AG20443 (cell line): ENCODE results near the gene XPO6.

Experiments
- DNase-seq: peaks from one replicate; pipeline ENCODE4 v3.0.0; 2012; ENCODE audit warnings: low spot score, mixed read lengths

XPO6 gene

DNA sequence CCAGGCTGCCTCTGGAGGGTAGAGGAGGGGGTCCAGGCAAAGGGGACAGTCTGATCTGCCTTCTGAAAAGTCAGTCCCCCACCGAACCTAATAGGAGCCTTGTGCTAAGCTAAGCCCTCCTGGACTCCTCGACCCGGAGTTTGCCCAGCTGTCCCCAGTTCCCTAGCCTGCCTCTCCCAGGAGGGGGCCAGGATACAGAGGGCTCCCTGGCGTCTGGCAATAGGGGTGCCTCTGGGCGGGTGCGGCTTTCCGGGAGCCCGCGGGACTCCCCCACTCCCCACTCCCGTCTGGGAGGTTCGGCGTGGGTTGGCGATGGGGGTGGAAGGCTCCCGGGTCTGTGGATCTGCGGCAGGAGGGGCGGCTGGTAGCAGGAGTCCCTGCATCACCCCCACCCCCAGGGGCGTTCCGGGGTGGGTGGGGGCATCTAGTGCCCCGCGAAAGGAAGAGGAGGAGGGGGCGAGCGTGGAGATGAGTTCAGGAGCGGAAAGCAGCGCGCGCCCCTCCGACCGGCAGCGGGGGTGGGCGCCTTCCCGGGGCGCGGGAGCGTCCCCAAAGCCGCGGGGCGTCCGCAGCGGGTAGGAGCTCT lies 149.4 kb downstream of the XPO6 start:
- no peak for DNase-seq

DNA sequence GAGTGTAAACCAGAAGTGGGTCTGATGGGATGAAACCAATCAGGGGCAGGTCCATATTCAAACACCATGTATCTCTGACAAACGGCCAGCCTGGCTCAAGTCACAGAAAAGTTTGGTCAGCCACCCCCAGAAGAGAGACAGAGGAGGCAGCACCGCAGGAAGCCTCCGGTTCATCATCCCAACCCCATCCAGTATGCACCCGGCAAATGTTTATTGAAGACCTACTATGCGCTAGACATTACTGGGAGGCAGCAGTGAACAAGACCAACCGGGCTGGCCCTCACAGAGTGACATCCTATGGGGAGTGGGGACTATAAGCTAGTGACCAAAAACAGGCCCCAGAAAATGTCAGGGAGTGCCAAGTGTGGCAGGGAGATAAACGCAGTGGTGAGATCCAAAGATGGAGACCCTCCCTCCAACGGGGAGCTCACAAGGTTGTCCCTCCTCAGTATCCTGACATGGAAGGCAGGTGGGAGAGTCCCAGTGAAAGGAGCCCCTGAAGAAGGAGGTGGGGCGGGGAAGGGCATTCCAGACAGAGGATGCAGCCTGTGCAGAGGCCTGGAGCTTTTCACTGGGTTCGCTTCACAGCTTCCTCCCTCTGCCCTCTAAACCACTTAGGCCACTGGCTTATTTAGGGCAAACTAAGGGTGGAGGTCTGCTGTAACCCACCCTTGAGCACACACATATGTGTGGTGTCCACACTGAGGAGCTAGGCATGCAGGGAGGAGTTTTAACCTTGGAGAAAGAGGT lies 150.2 kb downstream of the XPO6 start:
- no peak for DNase-seq

DNA sequence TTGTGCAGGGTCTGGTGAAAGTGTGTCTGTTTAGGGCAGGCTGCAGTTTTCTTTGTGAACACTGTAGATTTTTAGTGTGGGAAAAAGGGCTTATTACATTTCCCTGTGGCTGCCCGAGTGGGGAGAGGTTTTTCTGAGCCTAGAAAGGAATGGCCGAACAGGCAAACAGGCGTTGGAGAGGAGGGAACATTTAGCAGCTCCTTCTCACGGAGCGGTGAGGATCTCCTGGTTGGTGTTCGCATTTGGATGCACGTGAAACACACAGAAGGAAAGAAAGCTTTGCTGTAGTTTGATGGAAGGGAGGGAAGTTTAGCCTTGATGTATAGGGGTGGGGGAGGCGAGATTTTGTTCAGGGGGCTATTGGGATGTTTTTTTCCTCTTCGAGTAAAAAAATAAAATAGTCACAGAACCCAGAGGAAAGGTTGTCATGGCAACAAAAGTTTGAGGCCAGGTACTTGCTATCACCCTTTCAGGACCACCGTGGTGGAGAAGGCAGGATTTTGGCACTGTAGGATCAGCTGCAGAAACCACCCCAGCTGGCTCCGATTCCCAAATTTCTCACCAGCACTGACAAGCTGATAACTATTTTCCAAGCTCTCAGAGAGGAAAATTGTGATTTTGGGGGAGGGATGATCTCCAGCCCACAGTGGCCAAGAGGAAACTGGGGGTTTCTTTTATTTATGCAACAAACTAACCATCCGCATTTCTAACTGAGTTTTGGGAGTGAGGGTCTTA lies 151.8 kb downstream of the XPO6 start:
- DNase-seq = no peak

DNA sequence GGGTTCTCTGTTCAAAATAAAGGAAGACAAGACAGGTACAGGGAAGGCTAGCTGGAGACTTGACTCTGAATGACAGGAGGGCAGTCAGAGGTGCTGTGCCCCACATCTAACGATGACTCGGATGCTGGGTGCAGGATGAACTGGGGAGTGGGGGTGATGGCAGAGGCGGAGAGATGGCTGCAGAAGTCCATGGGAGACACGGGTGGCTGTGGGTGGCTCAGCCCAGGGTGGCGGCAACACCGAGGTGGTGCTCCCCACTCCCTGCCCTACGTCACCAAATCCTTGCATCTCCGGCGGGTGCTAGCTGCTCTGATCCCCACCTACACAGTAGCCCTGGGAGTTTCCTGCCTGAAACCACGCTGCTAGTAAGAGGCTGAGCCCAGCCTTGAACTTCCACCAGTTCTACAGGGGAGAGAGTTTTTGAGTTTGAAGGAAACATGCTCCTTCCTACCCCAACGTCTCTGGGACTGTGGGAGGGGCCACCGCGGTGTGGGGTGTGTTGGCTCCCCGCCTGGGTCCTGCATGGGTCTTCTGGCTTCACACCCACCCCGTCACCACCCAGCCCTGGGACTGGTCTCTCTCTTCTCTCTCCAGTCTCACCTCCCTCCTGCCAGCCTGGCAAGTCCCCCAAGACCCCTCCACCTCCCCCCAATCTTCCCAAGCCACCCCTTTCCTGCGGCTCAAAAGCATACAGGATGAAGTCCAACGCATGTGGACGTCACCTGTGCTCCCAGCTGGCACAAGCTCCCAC lies 152.8 kb downstream of the XPO6 start:
- DNase-seq = no peak

DNA sequence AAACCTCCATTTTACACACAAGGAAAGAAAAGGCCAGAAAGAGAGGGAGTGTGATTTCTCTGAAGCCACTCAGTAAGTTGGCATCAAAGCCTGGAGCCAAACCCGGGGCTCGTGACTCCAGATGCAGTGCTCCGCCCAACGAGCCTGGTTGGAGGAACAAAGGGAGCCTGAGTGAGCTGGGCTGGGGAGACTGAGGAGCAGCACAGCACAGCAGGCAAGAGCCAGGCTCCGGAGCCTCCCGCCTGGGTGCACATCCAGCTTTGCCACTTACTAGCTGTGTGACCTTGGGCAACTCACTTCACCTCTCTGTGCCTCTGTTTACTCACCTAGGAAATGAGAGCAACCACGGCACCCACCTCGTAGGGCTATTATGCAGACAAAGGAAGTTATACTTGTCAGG lies 153.8 kb downstream of the XPO6 start:
- no peak for DNase-seq

DNA sequence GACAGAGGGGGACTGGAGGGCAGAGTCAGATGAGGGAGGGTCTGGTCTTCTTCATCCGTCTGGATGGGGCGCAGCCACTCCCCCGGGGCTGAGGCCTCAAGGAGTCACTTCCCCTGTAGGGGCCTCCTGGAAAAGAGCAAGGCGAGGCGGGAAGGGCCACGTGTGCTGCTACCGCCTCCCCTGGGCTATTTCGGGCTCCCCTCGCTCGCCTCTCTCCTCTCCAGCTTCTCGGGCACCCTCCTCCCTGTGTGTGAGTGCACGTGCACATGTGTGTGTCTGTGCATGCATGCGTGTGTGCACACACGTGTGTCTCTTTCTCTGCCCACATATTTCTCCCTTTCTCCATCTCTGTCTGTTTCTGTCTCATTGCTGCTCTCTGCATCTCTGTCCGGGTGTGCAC lies 158.3 kb downstream of the XPO6 start:
- DNase-seq = no peak

DNA sequence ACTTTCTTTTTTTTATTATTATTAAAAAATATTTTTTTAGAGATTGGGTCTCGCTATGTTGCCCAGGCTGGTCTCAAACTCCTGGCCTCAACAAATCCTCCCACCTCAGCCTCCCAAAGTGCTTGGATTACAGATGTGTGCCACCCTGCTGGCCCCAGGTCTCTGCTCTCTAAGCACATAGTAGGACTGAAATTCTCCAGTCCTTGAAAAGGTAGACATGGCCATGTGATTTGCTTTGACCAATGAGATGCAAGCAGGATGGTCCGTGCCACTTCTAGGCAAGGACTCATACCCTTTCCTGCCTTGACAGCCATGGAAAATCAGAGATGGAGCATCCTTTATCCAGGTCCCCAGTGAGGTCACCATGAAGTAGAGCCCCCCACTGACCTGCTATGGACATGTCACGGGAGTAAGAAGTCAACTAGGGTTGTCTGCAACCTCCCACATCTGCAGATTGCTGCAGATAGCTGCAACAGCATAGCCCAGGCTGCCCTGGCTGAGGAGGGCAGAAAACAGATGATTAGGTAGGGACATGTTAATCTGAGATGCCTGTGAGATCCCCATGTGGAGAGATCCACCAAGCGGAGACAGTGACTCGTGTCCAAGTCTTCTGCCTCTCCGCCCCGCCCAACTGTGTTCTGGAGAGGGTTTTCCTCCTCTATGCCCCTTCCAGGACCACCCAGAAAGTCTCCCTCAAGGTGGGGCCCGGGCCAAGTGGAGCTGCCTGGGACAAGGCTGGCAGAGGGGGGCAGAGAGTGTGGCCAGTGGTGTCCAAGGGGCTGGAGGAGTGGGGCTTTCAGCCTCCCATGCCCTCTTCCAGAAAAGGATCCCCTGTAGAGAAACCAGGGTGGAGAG lies 159.3 kb downstream of the XPO6 start:
- DNase-seq = no peak

DNA sequence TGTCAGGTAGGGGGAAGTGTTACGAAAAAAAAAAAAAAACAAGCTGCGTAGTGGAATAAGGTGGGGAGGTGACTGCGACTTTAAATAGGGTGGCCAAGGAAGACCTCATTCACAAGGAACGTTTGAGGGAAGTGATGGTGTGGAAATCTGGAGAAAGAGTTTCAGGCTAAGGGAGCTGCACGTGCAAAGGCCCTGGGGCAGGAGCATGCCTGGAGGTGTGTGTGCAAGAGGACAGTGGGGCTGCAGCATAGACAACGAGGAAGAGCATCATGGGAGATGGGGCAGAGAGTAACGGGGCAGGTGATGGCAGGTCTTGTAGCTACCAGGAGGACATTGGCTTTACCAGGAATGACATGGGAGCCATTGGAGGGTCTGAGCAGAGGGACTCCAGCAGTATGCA lies 160.3 kb downstream of the XPO6 start:
- no peak for DNase-seq
